GM21786 (cell line): ENCODE data around the gene APH1A.
A peak's percentile ranks its signal among the peaks of the same experiment; 100 is the strongest.
"Not testable (repeated sequence)": the region's sequence is repeated elsewhere in the genome, so short reads cannot be mapped to it uniquely, and the experiment has no call there.

Experiments
- ATAC-seq: cut with Tn5 transposase; IDR thresholded peaks from one replicate; pipeline ENCODE4 v1.9.1; 2021; ENCODE audit not compliant: unreplicated experiment

The APH1A gene

GRCh38 chr1:150269451-150269850 is 635 bp upstream of the APH1A start:
- ATAC-seq = no peak

- no peak for ATAC-seq
Observed at GRCh38 chr1:150268340-150268704, 494 bp downstream of the APH1A start.

- ATAC-seq = no peak
Observed at GRCh38 chr1:150267896-150268295, 920 bp downstream of the APH1A start.

- ATAC-seq = no peak
Observed at GRCh38 chr1:150263549-150263948, 5.3 kb downstream of the APH1A start.

GRCh38 chr1:150262388-150263320 is 6.2 kb downstream of the APH1A start:
- ATAC-seq = no peak

GRCh38 chr1:150261367-150261766 is 7.4 kb downstream of the APH1A start:
- ATAC-seq = no peak

- no peak for ATAC-seq
Observed at GRCh38 chr1:150259758-150260669, 8.8 kb downstream of the APH1A start.

- ATAC-seq = no peak
Observed at GRCh38 chr1:150259217-150259616, 9.6 kb downstream of the APH1A start.

- ATAC-seq = no peak
Observed at GRCh38 chr1:150257624-150258585, 10.9 kb downstream of the APH1A start, which contains the start of gene CA14. CA14 (plus strand) TSS chr1:150257774; CDS start chr1:150258129, 355 bp downstream.

GRCh38 chr1:150256554-150257341 is 12.1 kb downstream of the APH1A start:
- ATAC-seq = no peak

- ATAC-seq = no peak
Observed at GRCh38 chr1:150256198-150256553, 12.6 kb downstream of the APH1A start.

GRCh38 chr1:150249936-150250335 is 18.9 kb downstream of the APH1A start:
- ATAC-seq = no peak

GRCh38 chr1:150243003-150243402 is 25.8 kb downstream of the APH1A start:
- ATAC-seq = no peak

GRCh38 chr1:150237746-150238145 is 31.1 kb downstream of the APH1A start:
- no peak for ATAC-seq

- ATAC-seq = not testable (repeated sequence)
Observed at GRCh38 chr1:150237176-150237575, 31.6 kb downstream of the APH1A start.

- ATAC-seq = no peak
Observed at GRCh38 chr1:150236614-150237100, 32.2 kb downstream of the APH1A start.

- peak; percentile 83 for ATAC-seq
Observed at GRCh38 chr1:150235852-150236613, 32.8 kb downstream of the APH1A start, which contains the start of gene ANP32E. ANP32E (minus strand) TSS chr1:150236112; CDS start chr1:150235786, 326 bp downstream.

- no peak for ATAC-seq
Observed at GRCh38 chr1:150235294-150235851, 33.4 kb downstream of the APH1A start.
